IPS-NIHi7 (cell line): ENCODE data around the gene TJAP1.
"Not testable (repeated sequence)": the region's sequence is repeated elsewhere in the genome, so short reads cannot be mapped to it uniquely, and the experiment has no call there.

ENCODE experiments used
- DNase-seq: peaks from one replicate; pipeline ENCODE4 v3.0.0; 2012; ENCODE audit warnings: mixed read lengths; ENCODE audit errors: extremely low spot score

TJAP1 gene

DNA sequence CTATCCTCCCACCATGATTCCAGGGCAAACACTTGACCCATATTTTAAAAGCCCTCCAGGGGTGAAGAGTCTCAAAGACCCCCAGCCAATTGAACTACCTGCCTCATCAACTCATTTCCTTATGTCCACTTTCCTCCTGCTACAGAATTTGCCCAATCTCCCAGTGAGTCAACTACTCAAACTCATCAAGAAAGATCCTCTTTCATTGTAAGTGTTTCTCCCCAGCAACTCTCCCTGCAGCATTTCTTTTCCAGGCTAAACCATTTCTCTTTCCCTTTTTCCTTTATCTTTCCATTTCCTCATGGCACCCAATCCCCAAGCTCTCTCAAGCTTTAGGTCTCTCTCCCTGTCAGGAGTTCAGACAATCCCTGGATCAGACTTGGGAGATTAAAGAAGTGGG lies 23.5 kb upstream of the TJAP1 start:
- no peak for DNase-seq

DNA sequence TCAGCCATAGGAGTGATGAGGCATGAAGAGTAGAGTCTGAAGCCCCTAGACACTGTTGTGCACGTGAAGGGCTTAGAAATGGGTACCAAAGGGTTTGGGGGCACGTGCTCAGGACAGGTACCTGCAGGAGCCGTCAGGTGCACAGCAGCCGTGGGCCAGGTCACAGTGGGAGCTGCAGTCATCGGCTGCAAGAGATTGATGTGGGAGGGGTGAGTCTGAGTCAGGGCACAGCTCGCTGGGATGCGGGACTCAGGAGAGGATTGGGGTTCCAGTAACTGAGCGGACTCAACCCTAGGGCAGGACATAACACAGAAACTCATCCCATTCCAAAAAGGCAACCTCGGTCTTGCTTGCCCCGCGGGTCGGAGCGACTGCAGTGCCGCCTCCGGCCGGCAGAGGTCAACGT lies 23.1 kb upstream of the TJAP1 start:
- DNase-seq: no peak

DNA sequence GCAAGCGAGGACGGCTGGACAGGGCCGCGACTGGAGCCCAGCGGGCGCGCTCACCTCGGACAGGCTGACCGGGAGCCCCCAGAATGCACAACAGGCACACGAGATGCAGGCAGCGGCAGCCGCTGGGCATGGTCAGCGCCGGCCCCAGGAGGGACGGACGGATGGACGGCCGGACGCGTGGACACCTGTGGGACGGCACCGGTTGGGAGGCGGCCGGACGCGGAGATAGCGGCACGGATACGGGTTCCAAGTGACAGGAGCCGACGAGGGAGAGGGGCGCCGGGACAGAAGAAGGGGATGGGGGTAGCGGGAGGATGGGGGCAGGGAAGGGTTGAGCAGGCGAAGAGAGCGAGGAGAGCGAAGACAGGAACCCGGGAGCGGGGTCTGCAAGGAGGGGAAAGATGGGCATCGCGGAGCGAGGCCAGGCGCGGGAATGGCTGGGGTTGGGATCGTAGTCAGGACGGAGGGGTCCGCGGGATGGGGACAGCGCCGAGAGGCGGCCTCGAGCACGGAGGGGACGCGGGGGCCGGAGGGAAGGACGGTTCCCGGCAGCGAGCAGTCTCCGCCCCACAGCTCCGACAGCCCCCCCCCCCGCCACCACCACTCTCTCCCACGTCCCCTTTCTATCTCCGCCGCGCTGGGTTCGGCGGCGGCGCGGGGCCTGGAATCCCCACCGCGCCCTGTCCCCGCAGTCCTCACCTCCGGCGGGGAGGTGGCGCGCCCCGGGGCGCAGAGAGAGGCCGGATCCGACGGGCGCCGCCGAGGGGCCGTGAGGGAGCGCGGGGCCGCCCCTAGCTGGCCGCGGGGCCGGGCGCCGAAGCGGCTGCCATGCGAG lies 22.5 kb upstream of the TJAP1 start:
- peak; percentile 92 for DNase-seq

DNA sequence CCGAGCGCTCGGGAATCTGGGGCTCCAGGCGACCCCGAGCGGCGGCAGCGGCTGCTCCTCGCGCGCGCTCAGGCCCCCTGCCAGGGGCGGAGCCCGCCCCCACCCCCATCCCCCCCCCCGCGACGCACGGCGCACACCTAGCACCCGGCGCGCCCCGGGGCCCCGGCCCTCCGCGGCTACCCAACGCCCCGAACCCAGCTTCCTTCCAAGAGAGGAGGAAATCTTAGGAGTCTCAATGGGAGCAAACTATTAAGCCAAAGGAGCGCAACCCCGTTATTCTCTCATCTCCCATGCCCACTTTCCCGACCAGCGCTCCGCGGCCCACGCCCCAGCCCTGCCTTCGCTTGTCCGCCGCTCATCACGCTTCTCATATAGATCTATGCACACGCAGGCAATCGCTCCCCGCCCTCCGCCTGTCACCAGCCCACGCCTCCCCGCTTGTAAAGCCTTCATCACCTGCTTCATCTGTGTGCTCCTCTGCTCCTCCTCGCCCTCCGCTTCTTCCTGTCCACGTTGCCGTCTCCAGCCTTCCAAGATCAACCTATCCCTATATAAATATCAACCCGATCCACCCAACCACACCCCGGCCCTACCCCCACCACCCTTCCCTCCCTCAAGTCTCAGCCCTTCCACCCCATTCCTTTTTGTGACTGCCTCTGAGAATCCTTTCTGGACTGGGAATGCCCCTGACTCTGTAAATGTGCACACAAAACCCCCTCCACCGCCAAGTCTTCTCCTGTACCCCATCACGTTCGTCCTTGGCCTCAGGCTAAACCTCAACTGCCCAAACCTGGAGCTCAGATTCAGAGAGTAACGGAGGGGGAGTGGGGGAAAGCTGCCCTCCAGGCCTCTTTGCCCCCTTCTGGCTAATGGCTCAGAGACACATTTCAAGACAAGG lies 21.6 kb upstream of the TJAP1 start, which contains the start of gene DLK2:
Gene DLK2, minus strand, starts transcription at position 18 of the 898 bp plus-strand sequence. CDS start 723 bp downstream, outside the sequence.
- DNase-seq: peak; percentile 52

DNA sequence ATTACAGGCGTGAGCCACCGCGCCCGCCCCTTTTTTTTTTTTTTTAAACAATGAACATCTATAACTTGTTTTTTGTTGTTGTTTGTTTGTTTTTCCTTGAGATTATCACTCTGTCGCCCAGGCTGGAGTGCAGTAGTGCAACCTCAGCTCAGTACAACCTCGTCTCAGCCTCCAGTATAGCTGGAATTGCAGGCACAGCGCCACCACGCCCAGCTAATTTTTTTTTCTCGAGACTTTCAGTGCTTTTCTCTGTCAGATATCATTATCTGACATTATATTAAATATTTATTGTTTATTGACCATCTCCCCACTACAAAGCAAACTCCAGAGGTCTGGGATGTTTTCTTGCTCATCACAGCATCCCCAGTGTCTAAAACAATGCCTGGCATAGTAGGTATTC lies 19.7 kb upstream of the TJAP1 start:
- no peak for DNase-seq

DNA sequence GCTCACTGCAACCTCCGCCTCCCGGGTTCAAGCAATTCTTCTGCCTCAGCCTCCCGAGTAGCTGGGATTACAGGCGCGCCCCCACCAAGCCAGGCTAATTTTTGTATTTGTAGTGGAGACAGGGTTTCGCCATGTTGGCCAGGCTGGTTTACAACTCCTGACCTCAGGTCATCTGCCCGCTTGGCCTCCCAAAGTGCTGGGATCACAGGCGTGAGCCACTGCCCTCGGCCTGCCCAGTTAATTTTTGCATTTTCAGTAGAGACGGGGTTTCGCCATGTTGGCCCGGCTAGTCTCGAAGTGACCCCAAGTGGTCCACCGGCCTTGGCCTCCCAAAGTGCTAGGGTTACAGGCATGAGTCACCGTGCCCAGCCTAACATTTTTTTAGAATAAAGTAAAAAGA lies 19.2 kb upstream of the TJAP1 start:
- DNase-seq: not testable (repeated sequence)

DNA sequence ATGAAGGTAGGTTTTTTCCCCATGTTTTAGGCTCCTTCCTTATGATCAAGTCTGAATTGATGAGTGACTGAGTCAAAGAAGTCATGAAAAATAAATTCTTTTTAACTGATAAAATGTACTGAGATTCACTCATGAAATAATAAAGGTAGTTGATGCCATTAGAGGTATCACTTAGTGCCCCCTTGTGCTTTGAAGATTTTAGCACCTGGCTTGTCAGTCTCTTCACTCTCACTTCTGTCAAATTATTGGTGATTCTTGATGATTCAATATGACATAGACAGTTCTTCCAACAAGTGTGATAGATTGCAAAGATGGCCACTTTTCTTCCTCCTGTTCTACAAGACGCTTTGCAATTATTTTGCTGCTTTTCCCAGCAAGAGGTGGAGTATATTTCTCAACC lies 17.8 kb upstream of the TJAP1 start:
- no peak for DNase-seq

DNA sequence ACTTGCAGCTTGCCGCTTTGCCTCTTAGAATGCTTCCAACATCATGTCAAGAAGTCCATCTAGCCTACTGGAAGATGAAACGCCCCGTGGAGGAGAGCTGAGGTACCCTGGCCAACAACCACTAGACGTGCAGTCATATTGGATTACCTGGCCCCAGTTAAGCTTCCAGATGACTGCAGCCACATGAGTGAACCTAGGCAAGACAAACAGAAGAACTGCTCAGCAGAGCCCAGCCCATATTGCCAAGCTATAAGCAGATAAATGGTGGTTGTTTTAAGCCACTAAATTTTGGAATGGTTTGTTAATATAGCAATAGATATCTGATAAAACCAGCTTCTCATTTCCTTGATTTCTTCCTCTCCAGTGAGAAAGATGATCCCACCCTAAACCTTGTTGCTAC lies 17.3 kb upstream of the TJAP1 start:
- DNase-seq: no peak

DNA sequence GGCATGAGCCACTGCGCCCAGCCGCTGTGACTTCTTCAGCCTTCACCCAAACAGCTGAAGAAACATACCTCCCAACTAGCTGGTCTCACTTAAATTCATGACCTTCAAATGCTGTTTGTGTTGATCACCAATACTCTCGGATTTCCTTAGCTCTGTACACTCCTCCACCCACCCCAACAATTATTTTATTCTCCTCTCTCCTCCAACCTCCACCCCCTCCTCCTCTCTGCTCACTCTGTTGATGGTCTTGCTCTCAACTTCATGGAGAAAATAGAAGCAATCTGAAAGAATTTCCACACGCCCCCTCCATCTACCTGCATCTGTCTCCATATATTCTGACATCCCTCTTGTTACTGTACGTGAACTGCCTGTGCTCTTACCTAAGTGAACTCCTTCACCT lies 15.4 kb upstream of the TJAP1 start:
- no peak for DNase-seq

DNA sequence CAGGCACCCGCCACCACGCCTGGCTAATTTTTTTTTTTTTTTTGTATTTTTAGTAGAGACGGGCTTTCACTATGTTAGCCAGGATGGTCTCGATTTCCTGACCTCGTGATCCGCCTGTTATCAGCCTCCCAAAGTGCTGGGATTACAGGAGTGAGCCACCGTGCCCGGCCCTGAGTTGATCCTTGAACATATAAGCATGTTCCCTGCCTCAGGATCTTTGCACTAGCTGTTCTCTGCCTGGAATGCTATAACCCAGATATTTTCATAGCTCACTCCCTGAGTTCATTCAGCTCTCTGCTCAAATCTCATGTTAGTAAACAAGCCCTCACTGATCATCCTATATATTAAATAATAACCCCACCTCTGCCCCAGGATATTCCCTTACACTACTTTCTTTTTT lies 13.0 kb upstream of the TJAP1 start:
- no peak for DNase-seq

DNA sequence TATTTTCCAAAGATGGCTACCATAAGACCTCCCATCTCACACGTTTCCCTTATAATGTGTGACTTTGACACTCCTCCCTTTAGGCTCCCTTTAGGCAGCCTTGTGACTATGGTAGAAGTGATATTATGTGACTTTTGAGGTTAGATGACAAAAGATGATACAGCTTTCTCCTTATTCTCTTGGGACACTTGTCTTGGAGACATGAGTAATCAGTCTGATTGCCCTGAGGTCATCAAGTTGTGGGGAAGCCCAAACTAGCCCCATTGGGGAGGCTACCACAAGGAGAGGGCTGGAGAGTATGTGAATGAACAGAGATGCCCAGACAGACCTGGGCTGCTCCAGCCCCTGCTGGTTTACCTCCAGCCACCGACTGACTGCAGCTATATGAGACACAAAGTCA lies 11.4 kb upstream of the TJAP1 start:
- no peak for DNase-seq

DNA sequence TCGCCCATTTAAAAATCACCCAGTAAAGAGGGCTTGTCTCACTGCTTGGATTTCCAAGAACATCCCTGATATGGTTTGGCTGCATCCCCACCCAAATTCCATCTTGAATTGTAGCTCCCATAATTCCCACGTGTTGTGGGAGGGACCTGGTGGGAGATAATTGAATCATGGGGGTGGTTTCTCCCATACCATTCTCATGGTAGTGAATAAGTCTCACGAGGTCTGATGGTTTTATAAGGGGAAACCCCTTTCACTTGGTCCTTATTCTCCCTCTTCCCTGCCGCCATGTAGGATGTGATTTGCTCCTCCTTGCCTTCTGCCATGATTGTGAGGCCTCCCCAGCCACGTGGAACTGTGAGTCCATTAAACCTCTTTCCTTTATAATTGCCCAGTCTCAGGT lies 10.1 kb upstream of the TJAP1 start:
- DNase-seq: not testable (repeated sequence)

DNA sequence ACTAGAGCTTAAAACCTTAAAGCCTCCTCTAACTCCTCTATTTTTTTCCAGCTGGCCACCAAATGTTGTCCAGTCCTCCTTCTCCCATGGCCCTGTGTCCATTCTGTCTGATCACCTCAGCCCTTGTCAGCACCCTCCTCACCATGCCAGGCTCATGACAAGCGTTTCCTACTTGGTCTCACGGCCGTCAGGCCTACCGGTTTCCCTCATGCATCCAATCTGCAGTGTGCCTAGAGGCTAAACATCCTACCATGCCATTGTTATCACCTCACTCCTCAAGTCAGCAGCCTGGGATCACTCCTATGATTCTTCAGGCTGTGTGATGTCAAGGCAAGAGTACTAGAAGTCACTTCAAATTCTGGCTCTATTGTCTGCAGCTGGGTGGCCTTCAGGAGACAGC lies 9.6 kb upstream of the TJAP1 start:
- no peak for DNase-seq

DNA sequence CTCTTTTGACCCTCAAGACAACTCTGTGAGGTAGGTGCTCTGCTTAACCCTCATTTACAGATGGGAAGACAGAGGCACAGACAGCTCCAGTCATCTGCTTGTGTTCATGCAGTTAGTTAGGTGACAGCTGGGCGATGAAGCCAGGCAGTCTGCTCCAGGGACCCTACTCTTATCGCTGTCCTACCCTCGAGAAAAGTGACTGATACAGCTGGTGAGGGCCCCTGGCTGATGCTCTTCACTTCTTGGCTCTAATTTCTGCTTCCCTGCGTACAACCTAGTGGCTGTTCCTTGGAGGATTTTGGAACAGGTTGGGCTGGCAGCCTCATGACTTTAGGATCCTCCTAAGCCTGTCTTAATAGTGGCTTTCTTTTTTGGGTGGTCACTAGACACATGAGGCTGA lies 9.1 kb upstream of the TJAP1 start:
- DNase-seq: no peak

DNA sequence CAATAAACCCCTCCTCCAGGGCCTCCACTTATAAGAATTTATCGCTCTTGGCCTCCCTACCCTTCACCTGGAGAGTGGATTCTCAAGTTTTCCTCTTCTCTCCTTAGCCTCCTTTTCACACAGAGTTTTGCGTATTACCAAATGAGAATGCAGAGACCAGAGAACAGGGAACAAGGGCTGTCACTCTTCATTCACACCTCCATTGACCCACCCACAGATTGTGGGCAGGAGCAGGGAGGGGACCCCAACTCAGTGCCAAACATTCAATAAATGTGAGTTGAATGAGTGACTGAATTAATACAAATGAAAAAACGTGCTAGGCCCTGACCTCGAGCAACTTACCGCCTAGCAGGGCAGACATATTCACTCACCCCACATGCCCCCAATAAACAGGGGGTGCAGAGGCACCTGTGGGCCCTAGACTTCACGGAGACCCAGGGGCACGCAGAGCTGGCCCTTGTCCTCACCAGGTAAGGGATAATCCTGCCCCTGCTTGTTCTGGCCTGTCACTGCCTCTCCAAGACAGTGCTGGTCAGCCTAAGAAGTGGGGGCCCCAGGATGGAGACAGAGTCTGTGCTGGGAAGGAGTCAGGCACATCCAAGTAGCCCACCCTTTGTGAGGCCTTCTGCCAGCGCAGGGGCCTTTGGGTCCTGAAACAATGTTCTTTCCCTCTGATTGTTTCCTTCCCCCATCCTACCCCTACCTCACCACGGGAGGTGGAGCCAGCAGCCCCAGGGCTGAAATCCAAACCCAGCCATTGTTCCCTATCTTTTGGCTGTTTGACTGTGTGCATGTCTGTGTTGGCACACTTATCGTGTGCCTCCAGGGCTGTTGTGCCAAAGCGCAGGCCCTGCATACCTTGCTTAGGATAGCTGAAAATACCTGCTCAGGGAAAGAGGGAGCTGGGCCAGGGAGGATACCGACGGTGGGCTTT lies 8.4 kb upstream of the TJAP1 start:
- DNase-seq: no peak

DNA sequence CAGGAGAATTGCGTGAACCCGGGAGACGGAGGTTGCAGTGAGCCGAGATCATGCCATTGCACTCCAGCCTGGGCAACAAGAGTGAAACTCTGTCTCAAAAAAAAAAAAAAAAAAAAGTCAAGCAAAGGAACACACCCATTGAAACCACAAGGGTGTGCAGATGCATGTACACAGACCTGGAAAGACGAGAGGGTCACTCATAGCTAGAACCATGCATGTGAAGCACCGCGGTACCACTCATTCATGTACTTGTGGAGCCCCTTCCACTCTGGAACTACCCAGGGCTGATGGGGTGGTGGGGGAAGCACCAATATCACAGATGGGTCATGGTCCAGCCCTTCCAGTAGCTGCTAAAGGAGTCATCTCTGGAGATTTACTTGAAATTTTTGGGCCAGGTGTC lies 7.4 kb upstream of the TJAP1 start:
- no peak for DNase-seq

DNA sequence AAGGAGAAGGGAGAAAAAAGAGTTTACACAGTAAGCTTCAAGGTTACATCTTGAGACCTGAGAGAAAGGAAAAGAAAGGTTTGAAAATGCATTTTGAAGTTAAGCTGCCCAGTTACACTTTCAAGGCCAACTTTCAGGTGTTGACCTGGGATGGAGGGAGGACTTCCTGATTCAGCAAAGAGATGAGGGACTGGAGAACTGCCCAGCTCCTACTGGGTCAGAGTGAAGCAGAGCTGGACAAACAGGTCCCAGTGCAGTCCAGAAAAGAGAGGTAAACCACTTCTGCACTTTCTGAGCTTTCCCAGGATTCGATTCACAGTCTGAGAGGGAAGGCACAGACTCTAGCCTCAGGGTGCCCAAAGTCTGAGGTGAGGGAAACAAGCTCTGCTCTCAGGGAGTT lies 6.0 kb upstream of the TJAP1 start:
- no peak for DNase-seq

DNA sequence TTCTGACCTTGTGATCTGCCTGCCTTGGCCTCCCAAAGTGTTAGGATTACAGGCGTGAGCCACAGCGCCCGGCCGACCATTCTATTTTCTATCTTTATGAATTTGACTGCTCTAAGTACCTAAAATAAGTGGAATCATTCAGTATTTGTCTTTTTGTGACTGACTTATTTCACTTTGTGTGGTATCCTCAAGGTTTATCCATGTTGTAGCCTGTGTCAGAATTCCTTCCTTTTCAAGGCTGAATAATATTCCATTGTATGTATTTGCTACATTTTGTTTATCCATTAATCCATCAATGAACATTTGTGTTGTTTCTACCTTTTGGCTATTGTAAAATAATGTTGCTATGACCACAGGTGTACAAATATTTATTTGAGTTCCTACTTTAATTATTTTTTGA lies 4.9 kb upstream of the TJAP1 start:
- no peak for DNase-seq

DNA sequence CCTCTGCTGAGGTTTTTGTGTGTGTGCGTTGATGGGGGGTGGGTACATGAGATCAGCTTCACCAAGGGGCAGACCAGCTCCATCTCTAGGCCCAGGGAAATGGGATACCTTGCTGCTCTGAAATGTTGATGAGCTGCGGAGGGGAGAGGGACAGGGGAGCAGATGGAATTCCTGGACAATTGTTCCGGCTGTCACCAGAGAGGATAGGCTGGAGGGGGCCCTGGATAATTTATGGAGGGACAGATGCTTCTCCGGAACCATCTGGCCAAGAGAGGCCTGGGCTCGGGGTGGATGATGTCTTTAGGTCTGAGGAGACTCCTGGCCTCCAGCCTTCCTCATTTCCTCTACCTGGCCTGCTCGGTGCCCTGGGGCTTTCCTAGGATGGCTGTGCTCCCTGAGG lies 1.9 kb upstream of the TJAP1 start:
- DNase-seq: no peak

DNA sequence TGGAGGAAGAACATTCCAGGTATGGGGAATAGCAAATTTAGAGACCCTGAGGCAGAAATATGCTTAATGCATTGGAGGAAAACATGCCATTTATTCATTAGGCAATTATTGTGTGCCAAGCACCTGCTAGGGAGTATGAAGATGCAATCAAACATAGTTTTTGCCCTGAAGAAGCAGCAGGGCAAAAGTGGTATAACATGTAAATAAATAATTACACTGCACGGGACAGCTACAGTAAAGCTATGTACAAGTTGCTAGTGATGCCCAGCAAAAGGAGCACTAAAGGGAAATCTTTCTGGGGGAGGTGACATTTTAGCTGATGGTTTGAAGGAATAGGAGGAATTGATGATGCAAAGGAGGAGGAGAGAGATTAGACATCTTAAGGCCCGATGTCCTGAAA lies 624 bp upstream of the TJAP1 start:
- no peak for DNase-seq

DNA sequence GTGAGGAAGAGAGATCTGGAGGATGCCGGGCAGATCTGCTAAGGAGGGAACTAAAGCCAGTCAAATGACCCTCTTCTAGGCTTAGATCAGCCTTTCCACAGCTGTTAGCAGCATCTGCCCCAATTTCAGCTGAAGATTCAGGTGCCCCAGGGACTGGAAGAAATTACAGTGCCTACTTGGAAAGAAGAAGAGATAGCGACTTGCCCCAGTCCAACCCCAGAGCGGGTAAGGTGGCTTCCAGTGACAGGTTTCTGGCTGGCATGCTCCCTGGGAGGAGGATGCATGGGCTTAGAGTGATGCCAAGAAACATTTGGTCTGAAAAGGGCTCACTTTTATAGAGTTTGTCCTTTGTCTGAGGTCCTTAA lies 620 bp downstream of the TJAP1 start:
- DNase-seq: no peak

DNA sequence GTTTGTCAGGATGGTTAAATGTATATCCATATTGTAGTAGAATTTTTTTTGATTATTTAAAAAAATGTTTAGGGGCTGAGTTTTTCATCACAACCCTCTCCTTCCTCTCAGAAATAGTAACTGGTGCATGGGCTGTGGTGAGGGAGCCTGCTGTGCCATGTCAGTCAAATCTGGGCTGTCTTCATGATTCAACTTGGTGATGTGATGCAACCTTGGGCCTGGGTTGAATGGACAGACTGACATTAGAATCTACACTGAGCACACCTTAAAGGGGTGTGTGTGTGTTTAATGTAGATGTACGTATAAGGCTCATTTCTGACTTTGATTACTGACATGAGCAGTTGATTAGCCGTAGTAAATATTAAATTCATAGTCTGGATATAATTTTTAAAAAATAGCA lies 3.7 kb downstream of the TJAP1 start:
- no peak for DNase-seq
